ENCODE results near the gene SCNM1.

Gene SCNM1

DNA sequence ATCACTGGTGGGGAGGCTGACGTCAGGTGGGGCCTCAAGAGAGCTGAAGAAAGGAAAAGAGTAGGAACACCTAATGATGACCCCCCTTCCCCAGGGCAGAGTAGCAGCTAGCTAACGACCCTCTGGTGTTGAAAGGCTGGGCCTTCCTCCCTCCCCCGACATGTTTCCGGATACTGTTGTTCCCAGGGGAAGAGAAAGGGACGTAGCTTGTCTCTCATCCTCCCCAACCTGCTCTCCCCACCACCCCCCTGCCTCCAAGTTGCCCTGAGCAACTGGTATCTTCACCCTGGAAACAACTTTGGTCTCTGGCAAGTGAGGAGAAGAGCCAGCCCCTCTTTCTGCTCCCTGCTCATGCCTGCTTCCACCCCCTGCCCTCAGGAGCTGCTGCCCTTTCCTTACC, 22.0 kb upstream of the SCNM1 start:
- TF ChIP-seq, protein P1, sequence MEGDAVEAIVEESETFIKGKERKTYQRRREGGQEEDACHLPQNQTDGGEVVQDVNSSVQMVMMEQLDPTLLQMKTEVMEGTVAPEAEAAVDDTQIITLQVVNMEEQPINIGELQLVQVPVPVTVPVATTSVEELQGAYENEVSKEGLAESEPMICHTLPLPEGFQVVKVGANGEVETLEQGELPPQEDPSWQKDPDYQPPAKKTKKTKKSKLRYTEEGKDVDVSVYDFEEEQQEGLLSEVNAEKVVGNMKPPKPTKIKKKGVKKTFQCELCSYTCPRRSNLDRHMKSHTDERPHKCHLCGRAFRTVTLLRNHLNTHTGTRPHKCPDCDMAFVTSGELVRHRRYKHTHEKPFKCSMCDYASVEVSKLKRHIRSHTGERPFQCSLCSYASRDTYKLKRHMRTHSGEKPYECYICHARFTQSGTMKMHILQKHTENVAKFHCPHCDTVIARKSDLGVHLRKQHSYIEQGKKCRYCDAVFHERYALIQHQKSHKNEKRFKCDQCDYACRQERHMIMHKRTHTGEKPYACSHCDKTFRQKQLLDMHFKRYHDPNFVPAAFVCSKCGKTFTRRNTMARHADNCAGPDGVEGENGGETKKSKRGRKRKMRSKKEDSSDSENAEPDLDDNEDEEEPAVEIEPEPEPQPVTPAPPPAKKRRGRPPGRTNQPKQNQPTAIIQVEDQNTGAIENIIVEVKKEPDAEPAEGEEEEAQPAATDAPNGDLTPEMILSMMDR (IDR thresholded peaks at IDR 0.05): no peak

DNA sequence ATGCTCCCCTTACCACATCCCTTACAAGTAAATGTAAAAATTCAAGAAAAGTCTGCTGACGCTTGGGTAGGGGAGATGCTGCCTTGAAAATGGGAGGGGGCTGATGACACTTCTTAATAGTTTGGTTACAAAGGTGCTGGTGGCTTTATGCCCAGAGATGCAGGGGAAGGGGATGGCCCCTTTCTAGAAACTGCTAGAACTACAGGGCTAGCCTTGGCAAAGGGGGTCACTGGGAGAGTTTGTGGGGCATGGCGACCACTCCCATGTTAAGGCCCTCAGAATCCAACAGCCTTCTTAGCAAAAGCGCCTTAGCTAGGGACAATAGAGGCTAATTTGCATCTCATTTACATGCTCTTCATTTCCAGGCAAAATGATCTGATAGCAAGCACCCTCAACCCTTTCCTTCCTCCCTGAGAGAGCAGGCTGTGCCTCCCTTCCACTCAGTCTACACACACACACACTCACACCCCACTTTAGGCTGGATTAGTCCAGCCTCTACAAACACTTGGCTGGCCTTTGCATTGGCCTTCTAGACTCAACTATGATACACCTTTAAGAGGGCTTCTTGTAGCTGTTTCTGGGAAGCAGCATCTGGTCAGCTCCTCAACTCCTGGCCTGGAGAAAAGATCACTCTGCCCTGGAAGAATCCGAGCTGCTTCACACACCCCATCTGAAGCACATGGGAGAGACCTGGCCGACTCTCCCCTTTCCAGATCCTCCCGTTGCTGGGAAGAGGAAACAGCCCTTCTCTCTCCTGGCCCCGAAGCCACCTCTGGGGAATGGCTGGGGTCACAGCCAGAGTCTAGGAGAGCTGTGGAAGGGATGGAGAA, 21.3 kb upstream of the SCNM1 start:
- TF ChIP-seq, protein P1 (IDR thresholded peaks at IDR 0.05): no peak

DNA sequence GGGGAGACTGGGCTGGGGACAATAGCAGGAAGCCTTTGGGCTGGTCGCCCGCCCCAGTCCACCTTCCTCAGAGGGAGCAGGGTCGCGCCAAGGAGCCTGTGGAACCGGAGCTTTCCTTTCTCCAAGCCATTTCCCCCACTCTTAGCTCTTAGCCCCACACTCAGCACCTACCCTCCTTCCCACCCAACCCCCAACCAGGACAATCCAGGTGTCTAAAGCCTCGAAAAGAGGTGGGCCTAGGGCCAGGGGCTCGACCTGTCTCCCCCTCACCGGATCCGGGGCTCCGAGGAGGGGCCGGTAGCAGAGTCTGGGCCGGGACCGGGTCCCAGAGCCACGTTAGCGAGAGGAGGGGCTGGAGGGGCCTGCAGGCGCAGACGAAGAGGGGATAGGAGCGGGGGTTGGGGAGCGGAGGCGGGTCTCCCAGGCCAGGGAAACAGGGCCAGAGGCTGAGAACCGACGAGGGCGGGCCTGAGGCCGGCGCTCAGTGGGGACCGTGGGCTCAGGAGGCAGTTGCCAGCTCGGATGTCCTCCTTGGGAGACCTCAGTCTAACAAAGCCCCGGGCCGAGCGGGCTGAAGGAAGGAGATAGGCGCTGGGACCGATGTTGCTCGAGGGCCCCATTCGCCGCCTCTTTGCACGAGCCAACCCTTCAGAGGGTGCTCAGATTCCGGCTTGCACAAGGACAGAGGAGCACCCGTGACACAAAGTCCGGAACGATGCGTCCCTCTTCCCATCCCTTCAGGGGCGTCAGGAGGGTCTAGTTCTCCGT, 20.5 kb upstream of the SCNM1 start:
- TF ChIP-seq, protein P1 (IDR thresholded peaks at IDR 0.05): no peak

DNA sequence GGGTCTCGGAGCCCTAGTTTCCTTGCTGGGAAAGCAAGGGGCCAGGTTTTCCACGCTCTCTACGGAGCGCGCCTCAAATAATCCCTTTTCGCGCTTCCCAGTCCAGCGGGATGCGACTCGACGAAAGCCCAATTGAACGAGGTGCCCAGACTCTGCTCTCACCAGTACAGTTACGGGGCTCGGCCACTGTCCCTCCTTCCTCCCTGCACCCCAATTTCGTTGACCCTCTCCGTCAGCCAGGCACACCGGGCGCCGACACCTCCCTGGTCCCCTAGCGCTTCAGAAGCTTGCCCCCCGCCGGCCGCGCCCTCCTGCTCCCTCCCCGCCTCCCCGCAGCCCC, 19.9 kb upstream of the SCNM1 start:
- TF ChIP-seq, protein P1 (IDR thresholded peaks at IDR 0.05): no peak

DNA sequence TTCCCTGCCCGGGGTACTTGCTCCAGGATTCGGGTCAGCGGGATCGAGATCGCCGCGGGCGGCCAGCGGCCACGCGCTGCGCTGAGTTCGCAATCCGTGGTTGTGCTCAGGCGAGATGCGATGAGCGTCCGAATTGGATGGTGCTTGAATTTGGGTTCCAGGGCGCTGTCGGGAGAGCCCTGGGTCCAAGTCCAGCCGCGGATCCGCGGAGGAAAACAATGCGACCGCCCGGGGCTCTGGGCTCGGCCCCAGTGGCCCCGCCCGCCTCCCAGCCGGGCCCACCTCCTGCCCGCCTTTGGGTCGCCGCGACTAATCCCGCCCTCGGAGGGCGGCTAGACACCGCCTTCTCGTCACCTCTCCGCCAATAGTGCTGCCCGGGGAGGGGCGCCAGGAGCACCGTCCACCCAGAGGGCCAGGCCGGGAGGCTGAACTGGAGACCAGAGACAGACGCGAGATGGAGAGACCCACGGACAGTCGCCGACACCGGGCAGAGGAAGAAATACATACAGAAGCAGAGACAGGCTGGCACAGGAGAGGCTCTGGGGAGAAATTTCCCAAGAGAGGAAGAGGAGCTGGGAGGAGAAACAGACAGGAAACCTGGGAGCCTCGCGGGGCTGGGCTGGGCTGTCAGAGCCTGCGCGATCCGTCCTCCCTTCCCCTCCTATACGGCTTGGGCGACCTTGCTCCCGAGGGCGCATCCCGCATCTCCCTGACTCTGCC, 19.4 kb upstream of the SCNM1 start, which contains the start of gene SEMA6C:
SEMA6C (minus strand) TSS at position 220 of the 720 bp plus-strand sequence. CDS start 4,010 bp downstream, outside the sequence.
- TF ChIP-seq, protein P1 (IDR thresholded peaks at IDR 0.05): no peak

DNA sequence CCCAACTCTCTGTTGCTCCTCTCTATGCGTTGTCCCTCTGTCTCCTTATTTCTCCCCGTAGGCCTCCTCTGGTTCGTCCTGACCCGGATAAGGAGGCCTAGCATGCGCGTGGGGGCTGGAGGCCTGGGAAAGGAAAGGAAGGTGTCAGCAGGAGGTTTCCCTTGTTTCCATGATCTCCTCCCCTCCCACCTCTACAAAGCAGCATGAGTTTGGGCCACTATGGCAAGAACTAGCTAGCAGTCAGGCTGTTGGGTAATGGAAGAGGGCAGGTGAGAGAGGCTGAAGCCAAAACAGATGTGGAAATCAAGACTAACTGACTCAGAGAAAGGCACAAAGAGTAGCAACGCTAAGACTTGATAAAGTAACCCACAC, 18.8 kb upstream of the SCNM1 start:
- TF ChIP-seq, protein P1 (IDR thresholded peaks at IDR 0.05): no peak

DNA sequence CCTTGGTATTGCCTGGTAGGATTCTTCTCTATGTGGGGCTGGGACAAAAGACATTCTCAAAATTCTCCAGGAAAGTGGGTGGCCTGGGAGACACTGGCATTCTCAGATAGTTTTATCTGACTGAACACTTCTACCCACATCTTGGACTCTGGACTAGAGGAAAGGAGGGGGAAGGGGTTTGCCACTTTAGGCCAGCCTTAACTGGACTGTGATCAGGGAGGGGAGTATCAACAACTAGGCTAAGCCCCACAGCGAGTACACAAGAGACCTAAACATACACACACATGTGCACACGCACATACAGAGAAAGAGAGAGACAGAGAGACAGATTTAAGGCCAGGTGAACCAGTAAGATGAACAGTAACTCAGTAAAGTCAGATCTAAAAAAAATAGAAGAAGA, 18.3 kb upstream of the SCNM1 start:
- TF ChIP-seq, protein P1 (IDR thresholded peaks at IDR 0.05): no peak

Data from LNCAP (cell line).